ENCODE results near the gene GPR37L1.
"Not testable (repeated sequence)": the region's sequence is repeated elsewhere in the genome, so short reads cannot be mapped to it uniquely, and the experiment has no call there.

Gene GPR37L1

GRCh38 chr1:202134645-202135172 lies 12.0 kb downstream of the GPR37L1 start:
- TF ChIP-seq MAX (IDR thresholded peaks at IDR 0.05; ENCODE audit: low read depth, low read length): no peak
- no peak for DNase-seq (ENCODE audit: low read depth)
- no peak overlapping the region for H3K4me3 ChIP-seq (ENCODE audit: low read depth, low read length)

- peak; percentile 71 for DNase-seq (ENCODE audit: low read depth)
- TF ChIP-seq POLR2A (IDR thresholded peaks at IDR 0.05; ENCODE audit: extremely low read depth, insufficient read length) (no peak), MYC (IDR thresholded peaks at IDR 0.05; ENCODE audit: low read depth, low read length) (no peak), CTCF (IDR thresholded peaks at IDR 0.05; ENCODE audit: low read depth, low read length) (peak; percentile 79), MAX (IDR thresholded peaks at IDR 0.05; ENCODE audit: low read depth, low read length) (0 out of 2 replicates have a peak, but pooled peaks have one; percentile 5)
- no peak overlapping the region for H3K4me3 ChIP-seq (ENCODE audit: low read depth, low read length)
Measured at GRCh38 chr1:202135221-202135721, 12.6 kb downstream of the GPR37L1 start.

GRCh38 chr1:202140833-202141232 lies 18.1 kb downstream of the GPR37L1 start:
- no peak for TF ChIP-seq CTCF (IDR thresholded peaks at IDR 0.05; ENCODE audit: low read depth, low read length)
- no peak for TF ChIP-seq MAX (IDR thresholded peaks at IDR 0.05; ENCODE audit: low read depth, low read length)
- no peak for TF ChIP-seq POLR2A (IDR thresholded peaks at IDR 0.05; ENCODE audit: extremely low read depth, insufficient read length)
- no peak for TF ChIP-seq MYC (IDR thresholded peaks at IDR 0.05; ENCODE audit: low read depth, low read length)
- H3K4me3 ChIP-seq (ENCODE audit: low read depth, low read length): no peak overlapping the region
- DNase-seq (ENCODE audit: low read depth): no peak

- DNase-seq (ENCODE audit: low read depth); H3K4me3 ChIP-seq (ENCODE audit: low read depth, low read length): not testable (repeated sequence)
Measured at GRCh38 chr1:202141468-202141867, 18.8 kb downstream of the GPR37L1 start.

- TF ChIP-seq MAX (IDR thresholded peaks at IDR 0.05; ENCODE audit: low read depth, low read length) (peak; percentile 63; the same call in 1 of the 2 replicates), POLR2A (IDR thresholded peaks at IDR 0.05; ENCODE audit: extremely low read depth, insufficient read length) (no peak)
- DNase-seq (ENCODE audit: low read depth): peak; percentile 82
- H3K4me3 ChIP-seq (ENCODE audit: low read depth, low read length): peak overlapping the region; percentile 77
Measured at GRCh38 chr1:202143011-202143767, 20.5 kb downstream of the GPR37L1 start.

- TF ChIP-seq MYC (IDR thresholded peaks at IDR 0.05; ENCODE audit: low read depth, low read length) (no peak), CTCF (IDR thresholded peaks at IDR 0.05; ENCODE audit: low read depth, low read length) (no peak), MAX (IDR thresholded peaks at IDR 0.05; ENCODE audit: low read depth, low read length) (no peak), POLR2A (IDR thresholded peaks at IDR 0.05; ENCODE audit: extremely low read depth, insufficient read length) (no peak)
- peak; percentile 80 for DNase-seq (ENCODE audit: low read depth)
- peak overlapping the region; percentile 77 for H3K4me3 ChIP-seq (ENCODE audit: low read depth, low read length)
Measured at GRCh38 chr1:202143768-202144401, 21.2 kb downstream of the GPR37L1 start.

GRCh38 chr1:202144402-202145067 lies 21.8 kb downstream of the GPR37L1 start, which contains the start of gene ARL8A:
Gene ARL8A, minus strand, starts transcription at chr1:202144737. Its CDS starts 165 bp downstream, at chr1:202144572.
- DNase-seq (ENCODE audit: low read depth): peak; percentile 68
- TF ChIP-seq MYC (IDR thresholded peaks at IDR 0.05; ENCODE audit: low read depth, low read length) (0 out of 2 replicates have a peak, but pooled peaks have one; percentile 26), CTCF (IDR thresholded peaks at IDR 0.05; ENCODE audit: low read depth, low read length) (no peak), POLR2A (IDR thresholded peaks at IDR 0.05; ENCODE audit: extremely low read depth, insufficient read length) (peak; percentile 38)
- H3K4me3 ChIP-seq (ENCODE audit: low read depth, low read length): peak within 1 kb of the TSS; percentile 77

Measured in NB4 (cell line).